Thyroid gland (tissue), 4 donors: Measurements from ENCODE around the gene DDX60.

Experiments
- POLR2A ChIP-seq, 2 donors: fragments of 450-650 bp; IDR thresholded peaks; one replicate each; pipeline ENCODE4 v1.6.1; 2017; ENCODE audit warnings: antibody characterized with exemption in 2 of 2, mild to moderate bottlenecking in 2 of 2, moderate library complexity in 1 of 2
- TF ChIP-seq, protein P1 (sequence below), 6 experiments: fragments of 200-600 bp in 3 of 6; fragments of 450-650 bp in 3 of 6; sonication (generic) in 3 of 6; IDR thresholded peaks; one replicate each; pipeline ENCODE4 v1.5.1; 2016 to 2019; ENCODE audit warnings: antibody characterized with exemption in 6 of 6, mild to moderate bottlenecking in 2 of 6, inconsistent platforms in 1 of 6, moderate library complexity in 1 of 6

DNA sequence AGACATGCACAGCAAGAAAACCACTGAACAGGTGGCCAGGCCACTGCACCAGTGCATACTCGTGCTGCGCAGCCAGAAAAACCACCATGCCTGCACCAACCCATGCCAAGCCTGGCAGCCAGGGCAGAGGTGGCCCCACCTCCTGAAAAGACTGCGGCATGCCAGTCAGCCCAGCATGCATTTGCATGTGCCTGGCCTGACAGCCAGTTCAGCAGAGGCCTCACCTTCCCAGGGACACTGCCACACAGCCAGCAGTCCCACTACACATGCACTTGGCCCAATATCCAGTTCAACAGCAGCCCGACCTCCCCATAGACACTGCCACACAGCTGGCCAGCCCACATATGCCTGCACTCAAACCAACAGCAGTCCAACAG lies 43.5 kb upstream of the DDX60 start:
- TF ChIP-seq, protein P1, sequence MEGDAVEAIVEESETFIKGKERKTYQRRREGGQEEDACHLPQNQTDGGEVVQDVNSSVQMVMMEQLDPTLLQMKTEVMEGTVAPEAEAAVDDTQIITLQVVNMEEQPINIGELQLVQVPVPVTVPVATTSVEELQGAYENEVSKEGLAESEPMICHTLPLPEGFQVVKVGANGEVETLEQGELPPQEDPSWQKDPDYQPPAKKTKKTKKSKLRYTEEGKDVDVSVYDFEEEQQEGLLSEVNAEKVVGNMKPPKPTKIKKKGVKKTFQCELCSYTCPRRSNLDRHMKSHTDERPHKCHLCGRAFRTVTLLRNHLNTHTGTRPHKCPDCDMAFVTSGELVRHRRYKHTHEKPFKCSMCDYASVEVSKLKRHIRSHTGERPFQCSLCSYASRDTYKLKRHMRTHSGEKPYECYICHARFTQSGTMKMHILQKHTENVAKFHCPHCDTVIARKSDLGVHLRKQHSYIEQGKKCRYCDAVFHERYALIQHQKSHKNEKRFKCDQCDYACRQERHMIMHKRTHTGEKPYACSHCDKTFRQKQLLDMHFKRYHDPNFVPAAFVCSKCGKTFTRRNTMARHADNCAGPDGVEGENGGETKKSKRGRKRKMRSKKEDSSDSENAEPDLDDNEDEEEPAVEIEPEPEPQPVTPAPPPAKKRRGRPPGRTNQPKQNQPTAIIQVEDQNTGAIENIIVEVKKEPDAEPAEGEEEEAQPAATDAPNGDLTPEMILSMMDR (IDR thresholded peaks at IDR 0.05), result no peak
- TF ChIP-seq POLR2A (IDR thresholded peaks at IDR 0.05), result no peak
